ENCODE measurements around the gene ATOH1. TPM values are rescaled to one million over a fixed set of nuclear protein-coding genes. Genes with fewer than 3 reads are reported as not detected.

Gene ATOH1
- total RNA-seq, 2 experiments from 2014 or later: not detected

DNA sequence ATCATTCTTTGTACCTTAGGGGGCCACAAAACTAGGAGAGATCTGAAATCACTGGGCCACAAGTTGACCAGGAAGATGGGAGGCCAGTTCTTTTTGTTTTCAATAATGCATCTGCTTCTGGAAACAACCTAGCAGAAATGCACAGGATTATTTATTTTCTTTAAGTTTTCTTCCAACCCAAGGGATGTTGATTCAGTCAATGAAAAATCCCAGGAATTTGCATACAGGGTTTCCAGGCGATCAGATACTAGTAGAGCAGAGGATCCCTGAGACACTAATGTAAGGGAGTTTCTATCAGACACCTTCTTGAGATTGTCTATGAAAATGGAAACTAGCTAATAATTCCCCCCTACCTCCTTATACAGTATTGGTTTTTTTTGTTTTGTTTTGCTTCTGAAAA, 7.4 kb downstream of the ATOH1 start:
- Histone ChIP-seq H3K4me1 (ENCODE audit: insufficient read depth, low read length, poor library complexity, severe bottlenecking) (no peaks in the 10 kb centered on the region), H3K27ac (ENCODE audit: low read depth, low read length, poor library complexity, severe bottlenecking) (no peak overlapping the region), H3K9me2 (ENCODE audit: insufficient read depth, low read length) (no peaks in the 10 kb centered on the region), H3K9me3 (ENCODE audit: low read length) (no peaks in the 10 kb centered on the region), H3K36me3 (ENCODE audit: insufficient read depth, low read length) (no peaks in the 10 kb centered on the region), H2AFZ (ENCODE audit: low read length) (no peak overlapping the region), H4K20me1 (ENCODE audit: insufficient read depth, low read length) (no peaks in the 10 kb centered on the region), H3K4me3 (ENCODE audit: low read depth, low read length, poor library complexity, severe bottlenecking) (no peak overlapping the region), H3K79me2 (ENCODE audit: insufficient read depth, low read depth, low read length) (no peaks in the 10 kb centered on the region), H3K4me2 (ENCODE audit: low read length) (no peak overlapping the region)
- ChIA-PET CTCF (ENCODE audit: unreplicated experiment) (no interaction called here), POLR2A (no interaction called here)
- no TSS peak for BruUV-seq (replicated peaks)
- no peak for DNase-seq (ENCODE audit: low spot score)
- intact Hi-C loops (cut with micrococcal nuclease; ENCODE audit: unreplicated experiment): no loop called here
- TF ChIP-seq, protein P1, sequence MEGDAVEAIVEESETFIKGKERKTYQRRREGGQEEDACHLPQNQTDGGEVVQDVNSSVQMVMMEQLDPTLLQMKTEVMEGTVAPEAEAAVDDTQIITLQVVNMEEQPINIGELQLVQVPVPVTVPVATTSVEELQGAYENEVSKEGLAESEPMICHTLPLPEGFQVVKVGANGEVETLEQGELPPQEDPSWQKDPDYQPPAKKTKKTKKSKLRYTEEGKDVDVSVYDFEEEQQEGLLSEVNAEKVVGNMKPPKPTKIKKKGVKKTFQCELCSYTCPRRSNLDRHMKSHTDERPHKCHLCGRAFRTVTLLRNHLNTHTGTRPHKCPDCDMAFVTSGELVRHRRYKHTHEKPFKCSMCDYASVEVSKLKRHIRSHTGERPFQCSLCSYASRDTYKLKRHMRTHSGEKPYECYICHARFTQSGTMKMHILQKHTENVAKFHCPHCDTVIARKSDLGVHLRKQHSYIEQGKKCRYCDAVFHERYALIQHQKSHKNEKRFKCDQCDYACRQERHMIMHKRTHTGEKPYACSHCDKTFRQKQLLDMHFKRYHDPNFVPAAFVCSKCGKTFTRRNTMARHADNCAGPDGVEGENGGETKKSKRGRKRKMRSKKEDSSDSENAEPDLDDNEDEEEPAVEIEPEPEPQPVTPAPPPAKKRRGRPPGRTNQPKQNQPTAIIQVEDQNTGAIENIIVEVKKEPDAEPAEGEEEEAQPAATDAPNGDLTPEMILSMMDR (conservative IDR thresholded peaks at IDR 0.05; ENCODE audit: low read length): no peak
- TF ChIP-seq EZH2phosphoT487 (IDR thresholded peaks at IDR 0.05; ENCODE audit: borderline replicate concordance, low read depth, low read length): no peak

DNA sequence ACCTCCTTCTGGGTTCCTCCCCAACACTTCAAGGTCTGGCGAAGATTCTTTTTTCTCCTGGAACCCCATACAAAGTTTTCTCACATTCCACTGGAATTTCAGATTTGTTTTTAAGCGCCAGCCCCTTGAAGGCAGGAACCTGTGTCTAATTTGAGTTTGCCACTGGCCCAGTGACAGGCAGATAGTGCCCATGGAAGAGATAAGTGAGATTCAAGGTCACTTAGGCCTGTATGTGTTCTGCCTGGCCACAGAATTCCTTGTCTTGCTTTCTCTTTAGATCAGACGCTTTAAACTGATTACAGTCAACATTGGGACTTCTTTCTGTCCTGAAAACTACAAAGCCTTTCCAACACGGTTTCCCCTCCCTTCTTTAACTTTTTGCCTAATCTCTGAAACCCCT, 11.2 kb downstream of the ATOH1 start:
- Histone ChIP-seq H3K9me2 (ENCODE audit: insufficient read depth, low read length) (no peaks in the 10 kb centered on the region), H3K36me3 (ENCODE audit: insufficient read depth, low read length) (no peaks in the 10 kb centered on the region), H3K9me3 (ENCODE audit: low read length) (no peaks in the 10 kb centered on the region), H2AFZ (ENCODE audit: low read length) (no peak overlapping the region), H3K4me3 (ENCODE audit: low read depth, low read length, poor library complexity, severe bottlenecking) (no peak overlapping the region), H3K4me2 (ENCODE audit: low read length) (no peak overlapping the region), H3K79me2 (ENCODE audit: insufficient read depth, low read depth, low read length) (no peaks in the 10 kb centered on the region), H3K27ac (ENCODE audit: low read depth, low read length, poor library complexity, severe bottlenecking) (no peak overlapping the region), H4K20me1 (ENCODE audit: insufficient read depth, low read length) (no peaks in the 10 kb centered on the region), H3K4me1 (ENCODE audit: insufficient read depth, low read length, poor library complexity, severe bottlenecking) (no peaks in the 10 kb centered on the region)
- no TSS peak for BruUV-seq (replicated peaks)
- intact Hi-C loops (cut with micrococcal nuclease; ENCODE audit: unreplicated experiment): no loop called here
- DNase-seq (ENCODE audit: low spot score): no peak
- ChIA-PET CTCF (ENCODE audit: unreplicated experiment) (no interaction called here), POLR2A (no interaction called here)
- TF ChIP-seq EZH2phosphoT487 (IDR thresholded peaks at IDR 0.05; ENCODE audit: borderline replicate concordance, low read depth, low read length): no peak
- TF ChIP-seq, protein P1 (conservative IDR thresholded peaks at IDR 0.05; ENCODE audit: low read length): no peak

DNA sequence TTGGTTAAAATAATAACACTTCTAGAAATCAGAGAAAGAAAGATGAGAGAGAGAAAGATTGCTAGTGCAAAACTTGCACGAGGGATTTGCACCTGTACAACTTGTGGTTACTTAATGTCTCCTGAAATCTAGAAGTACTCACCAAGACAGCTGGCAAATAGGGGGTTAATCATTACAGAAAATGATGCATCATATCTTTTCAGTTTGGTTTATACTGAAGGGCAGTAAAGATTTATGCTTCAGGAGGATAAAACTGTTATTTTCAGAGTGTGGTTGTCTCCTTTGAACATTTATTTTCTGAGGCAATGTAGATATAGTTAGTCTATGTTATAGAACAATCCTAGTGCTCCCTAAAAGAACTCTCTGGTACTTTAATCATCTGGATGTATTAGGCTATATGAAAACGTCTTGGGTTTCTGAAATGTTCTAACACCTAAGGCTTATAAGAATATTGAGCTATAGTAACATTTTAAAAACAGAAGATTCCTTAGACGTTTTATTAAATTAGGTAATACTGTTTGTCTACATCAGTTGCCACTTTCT, 13.3 kb downstream of the ATOH1 start:
- H3K9me2 ChIP-seq (ENCODE audit: insufficient read depth, low read length): no peaks in the 10 kb centered on the region
- no peaks in the 10 kb centered on the region for H3K4me1 ChIP-seq (ENCODE audit: insufficient read depth, low read length, poor library complexity, severe bottlenecking)
- DNase-seq (ENCODE audit: low spot score): no peak
- BruUV-seq (replicated peaks): no TSS peak
- H2AFZ ChIP-seq (ENCODE audit: low read length): no peak overlapping the region
- no peaks in the 10 kb centered on the region for H3K36me3 ChIP-seq (ENCODE audit: insufficient read depth, low read length)
- H3K9me3 ChIP-seq (ENCODE audit: low read length): no peaks in the 10 kb centered on the region
- H4K20me1 ChIP-seq (ENCODE audit: insufficient read depth, low read length): no peaks in the 10 kb centered on the region
- intact Hi-C loops (cut with micrococcal nuclease; ENCODE audit: unreplicated experiment): no loop called here
- TF ChIP-seq EZH2phosphoT487 (IDR thresholded peaks at IDR 0.05; ENCODE audit: borderline replicate concordance, low read depth, low read length): no peak
- TF ChIP-seq, protein P1 (conservative IDR thresholded peaks at IDR 0.05; ENCODE audit: low read length): no peak
- H3K4me2 ChIP-seq (ENCODE audit: low read length): no peak overlapping the region
- no peaks in the 10 kb centered on the region for H3K79me2 ChIP-seq (ENCODE audit: insufficient read depth, low read depth, low read length)
- H3K27ac ChIP-seq (ENCODE audit: low read depth, low read length, poor library complexity, severe bottlenecking): no peak overlapping the region
- CTCF ChIA-PET (ENCODE audit: unreplicated experiment): no interaction called here
- POLR2A ChIA-PET: no interaction called here
- H3K4me3 ChIP-seq (ENCODE audit: low read depth, low read length, poor library complexity, severe bottlenecking): no peak overlapping the region
